NCI-H446 treated with DMSO at 0.1 percent for 48 hours (cell line): Measurements from ENCODE around the gene CCL28.

ENCODE experiments used
- DNase-seq: peaks from one replicate; lab custom pipeline; 2025; lab: John Stamatoyannopoulos, UW

Gene CCL28

DNA sequence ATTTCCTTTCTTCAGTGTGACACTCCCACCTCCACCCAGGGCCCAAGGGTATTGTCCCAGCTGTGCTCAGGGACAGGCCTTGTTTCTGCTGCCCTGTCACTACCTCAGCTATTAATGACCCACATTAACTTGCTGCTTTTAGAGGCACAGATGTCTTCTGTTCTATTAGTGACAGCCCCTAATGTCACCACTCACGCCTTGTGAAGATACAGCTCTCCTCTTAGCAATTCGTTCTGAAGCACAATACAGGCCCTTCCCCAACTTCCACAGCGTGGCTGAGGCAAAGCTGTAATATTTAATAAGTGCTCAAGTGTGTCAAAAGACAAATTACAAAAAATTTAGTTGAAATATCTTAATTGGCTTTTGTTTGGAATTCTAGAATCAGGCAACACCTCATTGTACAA, 54.3 kb downstream of the CCL28 start:
- DNase-seq = no peak

DNA sequence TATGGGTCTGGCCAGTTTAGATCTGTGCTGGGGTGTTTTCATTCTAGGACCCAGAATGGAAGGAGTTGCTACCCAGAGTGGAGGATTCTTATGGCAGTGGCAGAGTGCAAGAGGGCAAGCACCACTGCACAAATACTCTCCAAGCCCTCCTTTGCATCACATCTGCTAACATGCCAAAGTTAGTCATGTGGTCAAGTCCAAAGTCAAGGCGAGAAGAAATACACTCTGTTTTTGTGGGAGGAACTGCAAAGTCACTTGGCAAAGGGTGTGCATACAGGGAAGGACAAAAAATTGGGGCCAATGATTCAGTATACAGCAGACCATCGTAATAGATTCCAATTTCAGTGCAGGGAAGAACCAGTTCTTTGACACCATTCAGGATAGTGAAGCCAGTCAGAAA, 55.1 kb downstream of the CCL28 start:
- DNase-seq = no peak

DNA sequence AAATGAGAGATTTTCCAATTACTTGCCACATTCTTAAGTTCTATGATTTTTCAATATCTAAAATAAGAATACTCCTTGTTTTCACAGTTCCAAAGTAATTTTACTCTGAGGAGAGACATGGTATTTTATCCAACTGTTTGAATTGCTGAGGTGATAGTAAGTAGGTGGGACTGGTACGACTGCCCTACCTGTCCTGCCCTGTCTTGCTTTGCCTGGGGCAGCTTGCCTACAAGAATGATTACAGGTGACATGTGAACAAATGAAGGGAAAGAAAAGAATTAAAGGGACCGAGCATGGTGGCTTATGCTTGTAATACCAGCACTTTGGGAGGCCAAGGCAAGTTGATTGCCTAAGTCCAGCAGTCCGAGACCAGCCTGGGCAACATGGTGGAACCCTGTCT, 57.4 kb downstream of the CCL28 start:
- DNase-seq = no peak

DNA sequence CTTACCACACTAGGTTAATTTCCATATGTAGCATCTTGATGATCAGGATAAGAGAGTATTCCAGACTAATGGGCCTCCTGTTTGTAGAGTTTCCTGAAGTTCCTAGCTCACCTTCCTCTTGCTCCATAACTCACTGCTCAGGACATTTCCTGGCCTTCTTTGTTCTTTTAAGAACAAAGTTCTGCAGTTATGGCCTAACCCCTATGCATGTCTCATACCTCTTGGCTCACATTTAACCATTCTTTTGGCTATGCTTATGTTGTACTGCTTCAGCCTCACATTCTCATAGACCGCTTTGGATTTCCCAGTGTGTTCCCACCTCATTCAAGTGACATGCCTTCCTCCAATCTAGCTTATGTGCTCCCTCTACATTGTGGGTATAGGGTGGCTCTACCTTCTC, 58.5 kb downstream of the CCL28 start:
- no peak for DNase-seq

DNA sequence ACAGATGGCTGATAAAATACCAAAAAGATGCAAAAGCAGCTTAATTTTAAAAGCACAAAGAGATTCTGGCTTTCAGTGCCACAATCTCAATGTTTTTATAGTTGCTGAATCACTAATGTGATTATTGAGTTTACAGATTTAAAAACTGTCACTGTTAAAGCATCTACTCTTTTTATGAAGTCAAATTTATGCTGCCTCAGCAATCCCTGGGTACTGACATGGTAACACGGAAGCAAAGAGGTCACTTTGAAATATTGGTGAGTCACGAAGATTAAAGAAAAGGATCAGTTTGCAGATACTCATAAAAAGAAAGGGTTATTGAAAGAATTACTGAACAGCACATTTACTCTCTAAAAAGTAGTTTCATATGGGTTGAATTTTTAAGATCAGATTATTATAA, 59.3 kb downstream of the CCL28 start:
- no peak for DNase-seq

DNA sequence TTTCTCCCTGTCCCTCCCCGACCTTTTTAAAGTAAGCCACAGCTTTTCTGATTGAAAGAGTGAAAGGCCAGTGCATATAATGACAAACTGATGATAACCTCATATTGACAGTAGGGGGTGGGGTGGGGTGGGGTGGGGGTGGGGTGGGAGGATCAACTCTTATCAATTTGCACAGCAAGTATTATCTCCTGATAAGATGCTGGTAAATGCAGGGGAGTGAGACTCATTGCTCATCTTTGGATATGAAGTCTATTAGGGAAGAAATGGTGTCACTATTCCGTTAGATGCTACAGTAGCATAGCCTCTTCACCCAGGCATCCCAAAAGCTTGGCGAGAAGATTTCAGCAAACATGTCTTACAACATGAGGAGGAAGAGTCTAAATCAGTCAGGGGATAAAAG, 60.1 kb downstream of the CCL28 start:
- DNase-seq = no peak

DNA sequence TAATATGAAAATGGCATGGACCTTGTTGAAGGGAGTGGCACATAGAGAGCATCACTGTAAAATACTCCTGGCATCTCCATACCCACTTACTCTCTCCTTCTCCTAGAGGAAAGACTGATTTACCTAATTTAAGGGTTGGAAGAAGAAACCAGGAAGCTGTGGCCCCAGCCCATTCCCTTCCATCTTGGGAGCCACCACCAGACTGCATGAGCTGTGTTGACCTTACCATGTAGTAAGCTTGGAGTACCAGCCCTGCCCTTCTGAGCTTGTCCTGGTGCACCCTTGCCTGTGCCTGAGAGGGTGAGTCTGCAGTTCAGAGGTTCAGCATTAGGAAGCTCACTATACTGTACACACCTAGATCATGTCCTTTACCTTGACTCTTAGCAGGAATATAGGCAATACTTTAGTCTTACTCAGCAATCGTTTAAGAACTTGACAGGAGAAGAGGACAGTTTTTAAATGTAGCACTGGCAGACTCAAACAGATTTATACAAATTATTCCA, 63.3 kb downstream of the CCL28 start:
- no peak for DNase-seq

DNA sequence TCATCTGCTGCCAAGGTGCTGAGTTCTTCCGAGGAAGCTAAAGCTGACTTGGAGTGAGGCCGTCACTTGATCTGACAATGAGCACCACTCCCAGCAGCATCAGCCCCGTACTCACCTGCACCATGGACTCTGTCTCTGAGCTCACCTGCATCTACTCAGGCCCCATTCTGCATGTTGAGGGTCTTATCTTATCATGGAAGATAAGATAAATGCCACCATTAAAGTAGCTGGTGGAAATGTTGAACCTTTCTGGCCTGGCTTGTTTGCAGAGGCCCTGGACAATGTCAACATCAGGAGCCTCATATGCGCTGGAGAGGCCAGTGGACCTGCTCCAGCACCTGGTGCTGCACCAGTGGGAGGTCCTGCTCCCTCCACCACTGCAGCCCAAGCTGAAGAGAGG, 64.0 kb downstream of the CCL28 start:
- DNase-seq = no peak

DNA sequence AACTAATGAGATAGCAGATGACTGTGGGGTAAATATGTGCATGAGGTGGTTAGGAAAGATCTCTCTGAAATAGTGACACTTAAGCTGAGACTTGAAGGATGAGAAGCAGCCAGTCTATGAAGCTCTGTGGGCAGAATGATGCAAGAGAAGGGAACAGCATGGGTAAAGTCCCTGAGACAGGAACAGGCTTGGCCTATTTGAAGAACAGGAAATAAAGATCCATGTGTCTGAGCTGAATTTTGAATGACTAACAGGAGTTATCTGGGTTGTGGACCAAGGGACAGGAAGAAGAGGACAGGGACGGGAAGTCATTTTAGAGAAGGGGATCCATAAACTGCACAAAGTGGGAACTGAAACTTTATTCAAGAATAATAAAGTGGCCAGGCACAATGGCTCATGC, 73.3 kb downstream of the CCL28 start:
- no peak for DNase-seq

DNA sequence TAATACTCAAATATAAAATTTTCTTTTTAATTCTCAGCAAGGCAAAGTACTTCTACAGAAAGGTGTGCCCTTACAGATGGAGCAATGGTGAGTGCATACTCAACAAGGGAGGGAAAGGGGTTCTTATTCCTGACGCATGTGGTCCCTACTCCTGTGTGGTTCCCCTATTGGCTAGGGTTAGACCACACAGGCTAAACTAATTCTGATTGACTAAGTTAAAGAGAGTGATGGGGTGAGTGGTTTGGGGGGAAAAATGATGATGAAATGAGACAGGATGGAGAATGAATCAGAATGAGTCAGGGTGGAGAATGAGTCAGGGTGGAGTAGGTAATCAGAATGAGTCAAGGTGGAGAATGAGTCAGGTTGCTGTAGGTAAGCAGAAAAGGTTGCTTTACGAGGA, 76.0 kb downstream of the CCL28 start:
- DNase-seq = no peak

DNA sequence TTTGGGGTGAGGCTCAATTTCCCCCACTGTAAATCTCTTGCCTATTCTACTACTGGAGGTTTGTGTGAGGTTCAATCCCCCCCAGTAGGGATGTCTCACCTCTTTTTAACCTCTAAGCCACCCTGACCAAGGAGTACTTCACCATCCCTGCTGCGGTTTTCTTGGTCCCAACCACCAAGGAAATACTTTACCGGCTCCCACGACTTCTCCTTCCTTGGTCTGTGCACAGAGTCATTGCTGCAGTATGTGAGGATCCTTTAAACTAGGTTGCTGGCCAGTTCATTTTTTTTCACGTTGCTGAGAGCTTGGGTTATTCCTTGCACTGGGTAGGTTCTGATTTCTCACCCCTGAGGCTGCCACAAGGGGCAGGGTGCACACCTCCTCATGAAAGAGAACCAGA, 76.5 kb downstream of the CCL28 start:
- DNase-seq = no peak

DNA sequence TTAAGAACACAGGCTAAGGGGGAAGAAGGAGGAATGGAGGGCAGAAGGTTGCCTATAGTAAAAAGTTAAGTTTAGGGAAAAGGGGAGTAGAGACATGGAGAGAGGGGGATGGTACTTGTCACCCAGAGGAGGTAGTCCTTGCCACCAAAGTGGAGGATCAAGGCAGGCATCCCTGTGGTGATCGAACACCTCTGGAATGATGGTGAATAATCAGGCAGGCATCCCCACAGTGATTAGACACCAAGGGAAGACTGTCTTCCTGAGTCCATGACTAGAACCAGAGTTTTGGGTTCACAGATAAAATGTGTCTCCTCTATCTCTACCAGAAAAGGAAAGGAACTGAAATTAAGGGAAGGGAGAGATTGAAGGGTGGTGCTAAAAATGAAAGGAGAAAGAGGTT, 79.8 kb downstream of the CCL28 start:
- no peak for DNase-seq
